ENCODE results near the gene PRAMEF18.

DNA sequence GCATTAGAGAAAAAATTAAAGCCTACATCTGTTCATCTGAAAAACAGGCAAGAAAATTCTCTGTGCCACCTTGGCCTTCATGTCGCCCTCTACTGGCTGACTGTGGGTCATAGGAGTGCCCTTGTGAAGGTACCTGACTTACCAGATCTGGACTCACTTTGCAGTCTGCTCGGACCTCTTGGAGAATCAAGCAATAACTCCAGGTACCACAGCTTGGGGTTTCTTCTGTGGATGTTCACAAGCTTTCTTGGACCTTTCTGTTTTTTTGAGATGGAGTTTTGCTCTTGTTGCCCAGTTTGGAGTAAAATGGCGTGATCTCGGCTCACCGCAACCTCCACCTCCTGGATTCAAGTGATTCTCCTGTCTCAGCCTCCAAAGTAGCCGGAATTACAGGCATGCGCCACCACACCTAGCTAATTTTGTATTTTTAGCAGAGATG, 2.4 kb upstream of the PRAMEF18 start:
- peak; percentile 93 for TF ChIP-seq CTCF (IDR thresholded peaks at IDR 0.05; ENCODE audit: low read depth, low read length)
- TF ChIP-seq, protein P1, sequence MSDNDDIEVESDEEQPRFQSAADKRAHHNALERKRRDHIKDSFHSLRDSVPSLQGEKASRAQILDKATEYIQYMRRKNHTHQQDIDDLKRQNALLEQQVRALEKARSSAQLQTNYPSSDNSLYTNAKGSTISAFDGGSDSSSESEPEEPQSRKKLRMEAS (IDR thresholded peaks at IDR 0.05; ENCODE audit: low read depth, low read length) = no peak
